Keratinocyte (primary cell): ENCODE measurements around the gene SLC7A5. TPM values are rescaled to one million over a fixed set of nuclear protein-coding genes. Genes with fewer than 3 reads are reported as not detected.

Experiments
- DNase-seq: peaks from one replicate; pipeline ENCODE4 v3.0.0-alpha.2; 2011; ENCODE audit warnings: low read depth, missing footprints, low spot score
- FAIRE-seq: peaks from 2 replicates; lab custom pipeline; 2011; peaks lifted over from hg19 to GRCh38; lab: Jason Lieb, UNC
- H2AFZ ChIP-seq: 2 replicates; pipeline ENCODE4 v1.6.0; 2012; ENCODE audit warnings: low read length, control low read depth, inconsistent platforms; ENCODE audit not compliant: control insufficient read depth
- H3K27ac ChIP-seq: 2 replicates; pipeline ENCODE4 v1.5.1; 2011; ENCODE audit warnings: low read length; ENCODE audit not compliant: control insufficient read depth, insufficient read depth
- H3K27me3 ChIP-seq: 3 replicates; pipeline ENCODE4 v1.6.0; 2011; ENCODE audit warnings: low read length; ENCODE audit not compliant: control insufficient read depth, insufficient read depth; ENCODE audit errors: extremely low read depth
- H3K36me3 ChIP-seq, 2 experiments: 2 replicates in 1 of 2; 3 replicates in 1 of 2; pipeline ENCODE4 v1.5.1; 2011; ENCODE audit warnings: low read length in 2 of 2, mild to moderate bottlenecking in 1 of 2; ENCODE audit not compliant: control insufficient read depth in 2 of 2, insufficient read depth in 2 of 2; ENCODE audit errors: extremely low read depth in 1 of 2
- H3K4me1 ChIP-seq: 3 replicates; pipeline ENCODE4 v1.5.1; 2011; ENCODE audit warnings: low read length; ENCODE audit not compliant: control insufficient read depth, insufficient read depth; ENCODE audit errors: extremely low read depth
- H3K4me2 ChIP-seq: 3 replicates; pipeline ENCODE4 v1.6.0; 2011; ENCODE audit warnings: low read depth, low read length; ENCODE audit not compliant: control insufficient read depth, insufficient read depth; ENCODE audit errors: extremely low read depth
- H3K4me3 ChIP-seq, 3 experiments: fragments of 200-600 bp in 1 of 3; sonication (generic) in 1 of 3; 2 replicates in 2 of 3; 3 replicates in 1 of 3; pipeline ENCODE4 v1.5.1; 2011 to 2016; ENCODE audit warnings: low read length in 3 of 3, mild to moderate bottlenecking in 3 of 3, control low read depth in 2 of 3, inconsistent platforms in 1 of 3, low read depth in 1 of 3, mixed read lengths in 1 of 3, mixed run types in 1 of 3, moderate library complexity in 1 of 3; ENCODE audit not compliant: control insufficient read depth in 2 of 3, insufficient read depth in 2 of 3; ENCODE audit errors: extremely low read depth in 1 of 3
- H3K79me2 ChIP-seq: 2 replicates; pipeline ENCODE4 v1.6.0; 2012; ENCODE audit warnings: low read length; ENCODE audit not compliant: control insufficient read depth, insufficient read depth
- H3K9ac ChIP-seq: 3 replicates; pipeline ENCODE4 v1.6.0; 2011; ENCODE audit warnings: low read length; ENCODE audit not compliant: control insufficient read depth, insufficient read depth; ENCODE audit errors: extremely low read depth
- H3K9me1 ChIP-seq: 3 replicates; pipeline ENCODE4 v1.6.0; 2011; ENCODE audit warnings: low read length; ENCODE audit not compliant: control insufficient read depth, insufficient read depth; ENCODE audit errors: extremely low read depth
- H3K9me3 ChIP-seq: 2 replicates; pipeline ENCODE4 v1.5.1; 2012; ENCODE audit warnings: low read depth, low read length; ENCODE audit not compliant: control insufficient read depth
- H4K20me1 ChIP-seq: 3 replicates; pipeline ENCODE4 v1.6.0; 2011; ENCODE audit warnings: low read length; ENCODE audit not compliant: control insufficient read depth, insufficient read depth; ENCODE audit errors: extremely low read depth
- CTCF ChIP-seq, 3 experiments: IDR thresholded peaks in 1 of 3; conservative IDR thresholded peaks in 1 of 3; optimal IDR thresholded peaks in 1 of 3; 2 replicates in 2 of 3; 3 replicates in 1 of 3; pipeline versions ENCODE3 to v1.5.1; 2011; ENCODE audit warnings: low read length in 3 of 3, mild to moderate bottlenecking in 3 of 3, moderate library complexity in 2 of 3, control low read depth in 1 of 3, inconsistent platforms in 1 of 3; ENCODE audit not compliant: insufficient read depth in 2 of 3; ENCODE audit errors: extremely low read depth in 1 of 3
- EZH2 ChIP-seq: IDR thresholded peaks from one replicate; pipeline ENCODE4 v1.6.1; 2012; ENCODE audit warnings: inconsistent platforms, mild to moderate bottlenecking, low read length, moderate library complexity
- dilution Hi-C: fragments of 300-500 bp; cut with MboI; formaldehyde crosslinking; loops from one replicate; pipeline ENCODE4 v1.7.0; 2020; ENCODE audit warnings: low sequenced_read_pairs; ENCODE audit not compliant: extremely low pct_ligation_motif_present
- polyA plus RNA-seq, 5 experiments: library from polyadenylated mRNA; depleted of rRNA in 3 of 5; stranded (reverse) in 3 of 5; stranded (forward) in 1 of 5; unstranded in 1 of 5; fragments of >200 nt; gene quantifications; 1 replicate in 1 of 5; 2 replicates in 3 of 5; 3 replicates in 1 of 5; pipeline versions ENCODE4 v1.2.1 to v1.2.3, GENCODE V29; 2011 to 2012; ENCODE audit warnings: missing spikeins in 2 of 5, low read depth in 1 of 5, low replicate concordance in 1 of 5

SLC7A5 gene
- polyA plus RNA-seq, 1 donor (not counting 4 experiments of a cell fraction or from before 2014, with no cell fraction given) = 114 TPM

- H3K9ac ChIP-seq = no peak overlapping the region
- peaks cover 64% of the 10 kb centered on the region for H4K20me1 ChIP-seq
- H3K4me1 ChIP-seq = peaks cover 40% of the 10 kb centered on the region
- no peaks in the 10 kb centered on the region for H3K9me3 ChIP-seq
- DNase-seq (no peak), FAIRE-seq (no peak)
- no peaks in the 10 kb centered on the region for H3K27me3 ChIP-seq
- peaks cover 5% of the 10 kb centered on the region for H3K9me1 ChIP-seq
- H3K4me3 ChIP-seq = no peak overlapping the region
- TF ChIP-seq EZH2 (no peak), CTCF (optimal IDR thresholded peaks at IDR 0.05 in 1 of 3, IDR thresholded peaks at IDR 0.05 in 1 of 3, conservative IDR thresholded peaks at IDR 0.05 in 1 of 3; ENCODE audit: extremely low read depth in 1 of 3, insufficient read depth in 2 of 3, low read length in 3 of 3) (no peak)
- dilution Hi-C loops = no loop called here
- no peak overlapping the region for H3K4me2 ChIP-seq
- no peak overlapping the region for H3K27ac ChIP-seq
- H3K79me2 ChIP-seq = peaks cover 100% of the 10 kb centered on the region
- H3K36me3 ChIP-seq = peaks cover 43 to 87% of the 10 kb centered on the region in 2 experiments
- no peak overlapping the region for H2AFZ ChIP-seq
Observed at GRCh38 chr16:87848676-87849345, 20.5 kb downstream of the SLC7A5 start.

- dilution Hi-C loops = no loop called here
- H3K27ac ChIP-seq = no peak overlapping the region
- TF ChIP-seq EZH2 (no peak), CTCF (optimal IDR thresholded peaks at IDR 0.05 in 1 of 3, IDR thresholded peaks at IDR 0.05 in 1 of 3, conservative IDR thresholded peaks at IDR 0.05 in 1 of 3; ENCODE audit: extremely low read depth in 1 of 3, insufficient read depth in 2 of 3, low read length in 3 of 3) (no peak)
- no peaks in the 10 kb centered on the region for H3K27me3 ChIP-seq
- H3K9me1 ChIP-seq = peaks cover 5% of the 10 kb centered on the region
- H3K9me3 ChIP-seq = no peaks in the 10 kb centered on the region
- no peak for FAIRE-seq
- no peak for DNase-seq
- peaks cover 35% of the 10 kb centered on the region for H3K4me1 ChIP-seq
- no peak overlapping the region for H3K4me3 ChIP-seq
- H4K20me1 ChIP-seq = peaks cover 69% of the 10 kb centered on the region
- peaks cover 46 to 90% of the 10 kb centered on the region in 2 experiments for H3K36me3 ChIP-seq
- peaks cover 99% of the 10 kb centered on the region for H3K79me2 ChIP-seq
- H3K4me2 ChIP-seq = no peak overlapping the region
- H2AFZ ChIP-seq = no peak overlapping the region
- H3K9ac ChIP-seq = no peak overlapping the region
Observed at GRCh38 chr16:87847785-87848675, 21.3 kb downstream of the SLC7A5 start.
